Glutamatergic neuron (in vitro differentiated cells): Measurements from ENCODE around the gene ATXN2. TPM values are rescaled to one million over a fixed set of nuclear protein-coding genes. Genes with fewer than 3 reads are reported as not detected.

Experiments used
- DNase-seq: peaks from one replicate; pipeline ENCODE4 v3.0.0; 2022
- H3K27ac Mint-ChIP-seq: one replicate; pipeline ENCODE4 v1.8.0; 2020; ENCODE audit warnings: mild to moderate bottlenecking, mixed read lengths, inconsistent platforms; ENCODE audit not compliant: unreplicated experiment
- H3K27me3 Mint-ChIP-seq: one replicate; pipeline ENCODE4 v1.8.0; 2020; ENCODE audit warnings: mild to moderate bottlenecking, moderate library complexity, mixed read lengths, inconsistent platforms; ENCODE audit not compliant: unreplicated experiment
- H3K36me3 Mint-ChIP-seq: one replicate; pipeline ENCODE4 v1.8.0; 2020; ENCODE audit warnings: mild to moderate bottlenecking, mixed read lengths, inconsistent platforms; ENCODE audit not compliant: unreplicated experiment
- H3K4me1 Mint-ChIP-seq: one replicate; pipeline ENCODE4 v1.8.0; 2020; ENCODE audit warnings: mild to moderate bottlenecking, low read depth, mixed read lengths, inconsistent platforms; ENCODE audit not compliant: unreplicated experiment
- H3K4me3 Mint-ChIP-seq: one replicate; pipeline ENCODE4 v1.8.0; 2020; ENCODE audit warnings: mild to moderate bottlenecking, mixed read lengths, inconsistent platforms; ENCODE audit not compliant: unreplicated experiment
- H3K9me3 Mint-ChIP-seq: one replicate; pipeline ENCODE4 v1.8.0; 2020; ENCODE audit warnings: mild to moderate bottlenecking, moderate library complexity, mixed read lengths, inconsistent platforms; ENCODE audit not compliant: unreplicated experiment
- CTCF ChIP-seq: fragments of 200-600 bp; sonication (generic); IDR thresholded peaks from one replicate; pipeline ENCODE4 v1.5.0; 2021; ENCODE audit not compliant: partially characterized antibody, unreplicated experiment
- total RNA-seq: library from RNA; stranded (reverse); fragmentation: NEBNext Ultra II Directional; extraction: Animal tissue kit (Norgen Biotek cat#: 25700); gene quantifications from one replicate; pipeline ENCODE4 v1.2.1, GENCODE V29; 2021; ENCODE audit not compliant: unreplicated experiment

The ATXN2 gene
- total RNA-seq, 1 donor from 2014 or later, result 80.8 TPM

- no peak overlapping the region for H3K27ac Mint-ChIP-seq
- peaks cover 17% of the 10 kb centered on the region for H3K27me3 Mint-ChIP-seq
- peaks cover 7% of the 10 kb centered on the region for H3K9me3 Mint-ChIP-seq
- DNase-seq, result no peak
- no peak for TF ChIP-seq CTCF
- H3K4me3 Mint-ChIP-seq, result no peak overlapping the region
- peaks cover 5% of the 10 kb centered on the region for H3K4me1 Mint-ChIP-seq
- H3K36me3 Mint-ChIP-seq, result no peaks in the 10 kb centered on the region
These were observed 147.9 kb downstream of the ATXN2 start for GRCh38 chr12:111451232-111451631.

- H3K36me3 Mint-ChIP-seq, result no peaks in the 10 kb centered on the region
- peaks cover 7% of the 10 kb centered on the region for H3K9me3 Mint-ChIP-seq
- TF ChIP-seq CTCF, result no peak
- peaks cover 14% of the 10 kb centered on the region for H3K27me3 Mint-ChIP-seq
- no peak overlapping the region for H3K27ac Mint-ChIP-seq
- no peak overlapping the region for H3K4me3 Mint-ChIP-seq
- DNase-seq, result no peak
- peaks cover 10% of the 10 kb centered on the region for H3K4me1 Mint-ChIP-seq
These were observed 148.4 kb downstream of the ATXN2 start for GRCh38 chr12:111450676-111451075.

GRCh38 chr12:111448846-111449790 lies 150.0 kb downstream of the ATXN2 start:
- H3K36me3 Mint-ChIP-seq, result no peaks in the 10 kb centered on the region
- H3K27ac Mint-ChIP-seq, result no peak overlapping the region
- DNase-seq, result no peak
- TF ChIP-seq CTCF, result no peak
- H3K4me1 Mint-ChIP-seq, result peaks cover 12% of the 10 kb centered on the region
- no peak overlapping the region for H3K4me3 Mint-ChIP-seq
- H3K9me3 Mint-ChIP-seq, result peaks cover 9% of the 10 kb centered on the region
- H3K27me3 Mint-ChIP-seq, result peaks cover 14% of the 10 kb centered on the region

GRCh38 chr12:111448266-111448830 lies 150.8 kb downstream of the ATXN2 start:
- Mint-ChIP-seq H3K27ac (no peak overlapping the region), H3K36me3 (no peaks in the 10 kb centered on the region), H3K9me3 (peaks cover 9% of the 10 kb centered on the region), H3K4me1 (peaks cover 12% of the 10 kb centered on the region), H3K27me3 (peaks cover 12% of the 10 kb centered on the region), H3K4me3 (no peak overlapping the region)
- no peak for TF ChIP-seq CTCF
- no peak for DNase-seq
